Sigmoid colon (tissue), 4 donors: Measurements from ENCODE around the gene MED13L.

Experiments
- CTCF ChIP-seq, 4 experiments: fragments of 450-650 bp in 3 of 4; fragments of 200-600 bp in 1 of 4; IDR thresholded peaks; one replicate each; pipeline ENCODE4 v1.5.1; 2016 to 2019; ENCODE audit warnings: antibody characterized with exemption in 4 of 4, mild to moderate bottlenecking in 3 of 4, moderate library complexity in 2 of 4
- EP300 ChIP-seq, 4 donors: sonication (generic); formaldehyde crosslinking; IDR thresholded peaks; one replicate each; pipeline ENCODE4 v1.6.1; 2017; ENCODE audit warnings: antibody characterized with exemption in 4 of 4
- POLR2A ChIP-seq, 2 donors: fragments of 450-650 bp; IDR thresholded peaks; one replicate each; pipeline ENCODE4 v1.6.1; 2016; ENCODE audit warnings: antibody characterized with exemption in 2 of 2, mild to moderate bottlenecking in 2 of 2, moderate library complexity in 2 of 2

GRCh38 chr12:116259800-116260577 is 17.5 kb downstream of the MED13L start:
- TF ChIP-seq CTCF (IDR thresholded peaks at IDR 0.05), result no peak
- TF ChIP-seq POLR2A (IDR thresholded peaks at IDR 0.05), result no peak
- TF ChIP-seq EP300 (IDR thresholded peaks at IDR 0.05), result no peak
